GM21447 (cell line): ENCODE data around the gene KRTAP9-8.
"Not testable (repeated sequence)": the region's sequence is repeated elsewhere in the genome, so short reads cannot be mapped to it uniquely, and the experiment has no call there.

Experiments used
- ATAC-seq: cut with Tn5 transposase; IDR thresholded peaks from one replicate; pipeline ENCODE4 v1.9.1; 2021; ENCODE audit not compliant: unreplicated experiment

The KRTAP9-8 gene, protein sequence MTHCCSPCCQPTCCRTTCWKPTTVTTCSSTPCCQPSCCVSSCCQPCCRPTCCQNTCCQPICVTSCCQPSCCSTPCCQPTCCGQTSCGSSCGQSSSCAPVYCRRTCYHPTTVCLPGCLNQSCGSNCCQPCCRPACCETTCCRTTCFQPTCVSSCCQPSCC

DNA sequence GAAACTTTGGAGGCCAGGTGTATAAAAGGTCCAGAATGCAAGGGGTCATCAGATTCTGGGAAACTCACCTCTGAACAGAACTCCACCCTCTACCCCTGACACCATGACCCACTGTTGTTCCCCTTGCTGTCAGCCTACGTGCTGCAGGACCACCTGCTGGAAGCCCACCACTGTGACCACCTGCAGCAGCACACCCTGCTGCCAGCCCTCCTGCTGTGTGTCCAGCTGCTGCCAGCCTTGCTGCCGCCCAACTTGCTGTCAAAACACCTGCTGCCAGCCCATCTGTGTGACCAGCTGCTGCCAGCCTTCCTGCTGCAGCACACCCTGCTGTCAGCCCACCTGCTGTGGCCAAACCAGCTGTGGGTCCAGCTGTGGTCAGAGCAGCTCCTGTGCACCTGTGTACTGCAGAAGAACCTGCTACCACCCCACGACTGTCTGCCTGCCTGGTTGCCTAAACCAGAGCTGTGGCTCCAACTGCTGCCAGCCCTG, at the start of gene KRTAP9-8:
Gene KRTAP9-8, plus strand, starts transcription at position 51 of the 489 bp plus-strand sequence. Its CDS starts 53 bp downstream, at position 104.
- ATAC-seq: not testable (repeated sequence)

DNA sequence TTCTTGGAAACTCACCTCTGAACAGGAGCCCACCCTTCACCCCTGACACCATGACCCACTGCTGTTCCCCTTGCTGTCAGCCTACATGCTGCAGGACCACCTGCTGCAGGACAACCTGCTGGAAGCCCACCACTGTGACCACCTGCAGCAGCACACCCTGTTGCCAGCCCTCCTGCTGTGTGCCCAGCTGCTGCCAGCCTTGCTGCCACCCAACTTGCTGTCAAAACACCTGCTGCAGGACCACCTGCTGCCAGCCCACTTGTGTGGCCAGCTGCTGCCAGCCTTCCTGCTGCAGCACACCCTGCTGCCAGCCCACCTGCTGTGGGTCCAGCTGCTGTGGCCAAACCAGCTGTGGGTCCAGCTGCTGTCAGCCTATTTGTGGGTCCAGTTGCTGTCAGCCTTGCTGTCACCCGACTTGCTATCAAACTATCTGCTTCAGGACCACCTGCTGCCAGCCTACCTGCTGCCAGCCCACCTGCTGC, 47.9 kb upstream of the KRTAP9-8 start, which contains the start of gene KRTAP9-1:
Gene KRTAP9-1, plus strand, starts transcription at position 51 of the 482 bp plus-strand sequence. Its CDS starts 0 bp downstream, at position 51.
- ATAC-seq: not testable (repeated sequence)

DNA sequence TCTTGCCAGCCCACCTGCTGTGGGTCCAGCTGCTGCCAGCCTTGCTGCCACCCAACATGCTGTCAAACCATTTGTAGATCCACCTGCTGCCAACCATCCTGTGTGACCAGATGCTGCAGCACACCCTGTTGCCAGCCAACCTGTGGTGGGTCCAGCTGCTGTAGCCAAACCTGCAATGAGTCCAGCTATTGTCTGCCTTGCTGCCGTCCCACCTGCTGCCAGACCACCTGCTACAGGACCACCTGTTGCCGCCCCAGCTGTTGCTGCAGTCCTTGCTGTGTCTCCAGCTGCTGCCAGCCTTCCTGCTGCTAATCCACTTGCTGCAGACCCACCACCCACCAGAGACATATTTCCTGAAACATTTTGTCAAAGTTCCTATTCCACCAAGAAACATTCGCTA, 47.5 kb upstream of the KRTAP9-8 start:
- no peak for ATAC-seq

DNA sequence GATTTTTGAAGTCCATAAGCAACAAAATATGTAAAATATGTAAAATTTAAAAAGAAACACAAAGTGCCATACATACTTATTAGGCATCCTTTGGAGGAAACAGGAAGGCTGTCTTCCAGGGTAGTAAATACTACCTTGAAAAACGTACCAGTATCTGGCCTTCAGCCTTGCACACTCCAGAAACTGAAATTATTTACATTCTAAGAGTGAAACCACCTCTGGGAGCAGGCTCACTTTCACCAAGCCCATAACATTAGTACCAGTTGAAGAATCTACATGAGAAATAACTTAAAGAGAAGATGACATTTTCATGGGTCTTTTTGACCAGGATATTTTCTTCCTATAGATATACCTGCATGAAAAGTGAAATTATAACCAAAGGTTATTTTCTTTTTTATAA, 41.7 kb upstream of the KRTAP9-8 start:
- ATAC-seq: no peak

DNA sequence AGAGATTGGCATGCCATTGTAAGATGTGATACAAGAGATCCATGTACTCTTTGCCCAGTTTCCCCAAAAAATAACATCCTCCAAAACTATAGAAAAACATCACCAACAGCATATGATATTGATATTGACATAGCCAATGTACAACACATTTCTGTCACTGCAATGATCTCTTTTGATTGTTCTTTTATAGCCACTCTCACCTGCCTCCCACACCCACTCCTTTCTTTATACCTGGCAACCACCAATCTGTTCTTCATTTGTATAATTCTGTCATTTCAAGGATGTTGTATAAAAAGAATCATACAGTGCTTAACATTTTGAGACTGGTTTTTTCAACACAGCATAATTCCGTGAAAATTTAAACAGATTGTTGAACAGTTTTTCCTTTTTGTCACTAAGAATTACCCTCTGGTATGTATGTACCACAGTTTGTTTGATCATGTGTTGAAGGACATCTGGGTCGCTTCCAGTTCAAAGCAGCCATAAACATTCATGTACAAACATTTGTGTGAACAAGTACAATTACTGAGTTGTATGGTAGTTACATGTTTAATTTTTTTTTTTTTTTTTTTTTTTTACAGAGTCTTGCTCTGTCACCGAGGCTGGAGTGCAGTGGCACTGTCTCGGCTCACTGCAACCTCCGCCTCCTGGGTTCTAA, 38.2 kb upstream of the KRTAP9-8 start:
- no peak for ATAC-seq

DNA sequence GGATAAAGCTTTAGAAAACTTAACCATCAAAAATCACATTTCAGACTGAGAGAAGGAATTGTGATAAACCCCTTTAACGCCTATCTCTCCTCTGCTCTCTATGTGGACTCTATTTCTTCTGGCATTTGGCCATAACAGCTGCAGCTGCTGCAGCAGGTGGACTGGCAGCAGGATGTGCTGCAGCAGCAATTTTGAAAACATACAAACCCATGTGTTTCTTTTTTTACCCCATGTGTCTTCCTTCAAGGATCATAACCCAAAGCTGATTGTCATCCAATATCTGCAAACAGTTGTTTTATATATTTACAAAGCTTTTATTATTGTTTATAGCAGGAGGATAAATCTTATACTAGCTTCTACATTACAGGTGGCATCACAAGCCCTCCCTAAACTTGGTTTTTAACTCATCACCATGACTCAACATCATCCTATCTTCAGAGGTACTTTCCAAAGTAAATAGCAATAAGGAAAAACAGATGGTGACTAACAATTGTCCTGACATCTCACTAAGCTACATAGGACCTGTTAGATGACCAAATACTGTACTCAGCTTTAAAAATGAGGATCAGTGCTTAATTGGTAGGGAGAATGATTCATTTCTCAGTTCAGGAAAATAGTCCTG, 25.8 kb upstream of the KRTAP9-8 start:
- ATAC-seq: no peak

DNA sequence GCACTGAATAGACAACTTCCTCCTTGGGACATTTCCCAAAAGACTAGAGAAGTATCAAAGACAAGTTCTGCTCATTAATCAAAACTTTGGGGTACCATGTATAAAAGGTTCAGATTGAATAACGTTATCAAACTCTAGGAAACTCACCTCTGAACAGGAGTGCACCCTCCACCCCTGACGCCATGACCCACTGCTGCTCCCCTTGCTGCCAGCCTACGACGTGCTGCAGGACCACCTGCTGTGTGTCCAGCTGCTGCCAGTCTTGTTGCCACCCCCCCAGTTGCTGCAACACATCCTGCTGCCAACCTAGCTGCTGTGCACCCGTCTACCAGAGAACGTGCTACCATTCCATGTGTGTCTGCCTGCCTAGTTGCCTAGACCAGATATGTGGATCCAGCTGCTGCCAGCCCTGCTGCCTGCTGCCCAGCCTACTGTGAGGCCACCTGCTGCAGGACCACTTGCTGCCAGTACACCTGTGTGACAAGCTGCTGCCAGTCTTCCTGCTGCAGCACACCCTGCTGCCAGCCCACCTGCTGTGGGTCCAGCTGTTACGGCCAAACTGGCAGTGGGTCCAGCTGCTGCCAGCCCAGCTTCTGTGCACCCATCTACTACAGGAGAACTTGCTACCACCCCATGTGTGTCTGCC, 25.2 kb upstream of the KRTAP9-8 start:
- ATAC-seq: no peak

DNA sequence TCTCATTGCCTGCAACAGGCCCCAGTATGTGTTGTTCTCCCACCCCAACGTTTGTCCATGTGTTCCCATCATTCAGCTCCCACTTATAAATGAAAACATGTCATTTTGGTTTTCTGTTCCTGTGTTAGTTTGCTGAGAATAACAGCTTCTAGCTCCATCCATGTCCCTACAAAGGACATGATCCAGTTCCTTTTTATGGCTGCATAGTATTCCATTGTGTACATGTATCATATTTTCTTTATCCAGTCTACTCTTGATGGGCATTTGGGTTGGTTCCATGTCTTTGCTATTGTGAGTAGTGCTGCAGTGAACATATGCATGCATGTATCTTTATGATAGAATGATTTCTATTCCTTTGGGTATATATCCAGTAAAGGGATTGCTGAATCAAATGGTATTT, 22.1 kb upstream of the KRTAP9-8 start:
- ATAC-seq: no peak

DNA sequence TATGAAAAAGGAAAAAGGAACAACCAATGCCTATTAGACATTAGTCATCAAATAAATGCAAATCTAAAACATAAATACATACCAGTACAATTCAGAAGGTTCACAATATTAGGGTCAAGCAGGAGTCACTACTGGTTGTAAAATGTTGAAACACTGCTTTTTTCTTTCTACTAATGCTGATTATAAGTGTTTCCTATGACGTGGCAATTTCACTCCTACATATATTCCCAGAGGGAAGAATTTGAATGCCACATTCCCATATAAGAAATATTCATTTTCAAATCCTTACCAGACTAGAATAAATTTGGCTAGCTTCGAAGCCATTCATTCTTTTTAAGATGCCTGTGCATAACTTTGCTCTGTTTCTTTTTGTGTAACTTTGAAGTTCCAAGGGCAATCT, 14.0 kb upstream of the KRTAP9-8 start:
- no peak for ATAC-seq

DNA sequence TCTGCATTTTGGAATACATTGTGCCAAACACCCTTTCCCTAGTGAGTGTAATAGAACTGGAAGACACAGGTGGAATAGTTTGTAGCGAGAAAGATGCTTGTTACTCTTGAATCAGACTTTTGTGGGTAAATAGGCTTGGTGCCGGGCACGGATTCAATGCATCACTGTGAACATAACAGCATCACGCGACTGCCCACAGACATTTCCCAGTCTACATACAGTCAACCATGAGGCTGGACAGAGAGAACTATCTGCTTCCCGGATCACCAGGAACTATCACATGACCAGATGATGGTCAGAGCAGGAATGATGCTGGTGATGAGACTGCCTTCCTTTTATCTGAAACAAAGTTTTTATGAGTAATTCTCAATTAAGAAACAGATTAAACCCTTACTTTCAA, 11.7 kb upstream of the KRTAP9-8 start:
- ATAC-seq: no peak

DNA sequence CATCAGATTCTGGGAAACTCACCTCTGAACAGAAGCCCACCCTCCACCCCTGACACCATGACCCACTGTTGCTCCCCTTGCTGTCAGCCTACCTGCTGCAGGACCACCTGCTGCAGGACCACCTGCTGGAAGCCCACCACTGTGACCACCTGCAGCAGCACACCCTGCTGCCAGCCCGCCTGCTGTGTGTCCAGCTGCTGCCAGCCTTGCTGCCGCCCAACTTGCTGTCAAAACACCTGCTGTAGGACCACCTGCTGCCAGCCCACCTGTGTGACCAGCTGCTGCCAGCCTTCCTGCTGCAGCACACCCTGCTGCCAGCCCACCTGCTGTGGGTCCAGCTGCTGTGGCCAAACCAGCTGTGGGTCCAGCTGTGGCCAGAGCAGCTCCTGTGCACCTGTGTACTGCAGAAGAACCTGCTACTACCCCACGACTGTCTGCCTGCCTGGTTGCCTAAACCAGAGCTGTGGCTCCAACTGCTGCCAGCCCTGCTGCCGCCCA, 11.2 kb upstream of the KRTAP9-8 start, which contains the start of gene KRTAP9-2:
Gene KRTAP9-2, plus strand, starts transcription at position 51 of the 498 bp plus-strand sequence. Its CDS starts 7 bp downstream, at position 58.
- ATAC-seq: not testable (repeated sequence)

DNA sequence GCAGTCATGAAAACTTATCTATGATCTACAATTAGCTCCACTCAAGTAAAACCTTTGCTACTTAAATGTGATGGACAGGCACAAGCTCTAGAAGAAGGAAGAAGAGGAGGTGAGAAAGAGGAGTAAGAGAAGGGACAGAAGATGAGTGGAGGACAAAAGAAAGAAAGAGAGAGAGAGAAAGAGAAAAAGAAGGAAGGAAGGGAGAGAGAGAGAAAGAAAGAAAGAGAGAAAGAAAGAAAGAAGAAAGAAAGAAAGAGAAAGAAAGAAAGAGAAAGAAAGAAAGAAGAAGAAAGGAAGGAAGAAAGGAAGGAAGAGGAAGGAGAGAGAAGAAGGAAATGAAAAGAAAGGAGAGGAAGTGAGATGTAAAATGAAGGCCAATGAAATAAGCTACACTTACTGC, 7.7 kb upstream of the KRTAP9-8 start:
- ATAC-seq: no peak

DNA sequence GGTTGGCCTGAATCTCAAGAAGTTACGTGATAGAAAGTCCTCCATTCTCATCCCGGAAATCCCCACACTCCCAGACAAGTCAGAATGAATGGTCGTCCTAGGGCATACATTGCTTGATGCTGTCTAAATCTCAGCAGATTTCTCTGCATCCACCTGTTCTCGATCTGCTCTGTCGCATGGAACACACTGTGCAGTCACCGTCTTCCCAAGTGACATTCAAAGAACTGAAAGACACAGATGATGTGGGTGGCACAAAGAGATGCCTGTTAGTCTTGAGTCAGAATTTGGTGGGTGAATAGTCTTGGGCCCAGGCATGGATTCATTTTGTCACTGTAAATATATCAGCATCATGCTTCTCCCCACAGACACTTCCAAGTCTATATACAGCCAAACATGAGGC, 6.1 kb upstream of the KRTAP9-8 start:
- ATAC-seq: no peak

DNA sequence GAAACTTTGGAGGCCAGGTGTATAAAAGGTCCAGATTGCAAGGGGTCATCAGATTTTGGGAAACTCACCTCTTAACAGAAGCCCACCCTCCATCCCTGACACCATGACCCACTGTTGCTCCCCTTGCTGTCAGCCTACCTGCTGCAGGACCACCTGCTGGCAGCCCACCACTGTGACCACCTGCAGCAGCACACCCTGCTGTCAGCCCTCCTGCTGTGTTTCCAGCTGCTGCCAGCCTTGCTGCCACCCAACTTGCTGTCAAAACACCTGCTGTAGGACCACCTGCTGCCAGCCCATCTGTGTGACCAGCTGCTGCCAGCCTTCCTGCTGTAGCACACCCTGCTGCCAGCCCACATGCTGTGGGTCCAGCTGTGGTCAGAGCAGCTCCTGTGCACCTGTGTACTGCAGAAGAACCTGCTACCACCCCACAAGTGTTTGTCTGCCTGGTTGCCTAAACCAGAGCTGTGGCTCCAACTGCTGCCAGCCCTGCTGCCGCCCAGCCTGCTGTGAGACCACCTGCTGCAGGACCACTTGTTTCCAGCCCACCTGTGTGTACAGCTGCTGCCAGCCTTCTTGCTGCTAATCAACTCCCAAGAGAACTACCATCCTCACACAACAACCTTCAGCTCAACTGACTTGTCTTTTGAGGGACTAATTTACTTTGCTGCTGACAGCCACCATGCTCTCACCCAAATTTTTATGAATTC, 5.2 kb upstream of the KRTAP9-8 start, which contains the start of gene KRTAP9-3:
Gene KRTAP9-3, plus strand, starts transcription at position 51 of the 707 bp plus-strand sequence. Its CDS starts 53 bp downstream, at position 104.
- ATAC-seq: not testable (repeated sequence)

DNA sequence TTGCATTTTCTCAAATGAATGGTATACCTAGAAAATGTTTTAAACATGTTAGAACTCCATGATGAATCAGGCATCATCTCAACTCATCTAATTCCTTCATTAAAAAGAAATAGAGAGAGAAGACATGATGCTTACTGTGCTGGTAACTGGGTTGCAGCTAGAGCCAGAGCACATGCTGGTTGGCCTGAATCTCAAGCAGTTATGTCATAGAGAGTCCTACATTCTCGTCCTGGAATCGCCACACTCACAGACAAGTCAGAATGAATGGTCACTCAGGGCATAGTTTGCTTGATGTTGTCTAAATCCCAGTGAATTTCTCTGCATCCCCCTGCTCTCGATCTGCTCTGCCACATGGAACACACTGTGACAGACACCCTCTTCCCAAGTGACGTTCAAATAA, 683 bp upstream of the KRTAP9-8 start:
- ATAC-seq: not testable (repeated sequence)

DNA sequence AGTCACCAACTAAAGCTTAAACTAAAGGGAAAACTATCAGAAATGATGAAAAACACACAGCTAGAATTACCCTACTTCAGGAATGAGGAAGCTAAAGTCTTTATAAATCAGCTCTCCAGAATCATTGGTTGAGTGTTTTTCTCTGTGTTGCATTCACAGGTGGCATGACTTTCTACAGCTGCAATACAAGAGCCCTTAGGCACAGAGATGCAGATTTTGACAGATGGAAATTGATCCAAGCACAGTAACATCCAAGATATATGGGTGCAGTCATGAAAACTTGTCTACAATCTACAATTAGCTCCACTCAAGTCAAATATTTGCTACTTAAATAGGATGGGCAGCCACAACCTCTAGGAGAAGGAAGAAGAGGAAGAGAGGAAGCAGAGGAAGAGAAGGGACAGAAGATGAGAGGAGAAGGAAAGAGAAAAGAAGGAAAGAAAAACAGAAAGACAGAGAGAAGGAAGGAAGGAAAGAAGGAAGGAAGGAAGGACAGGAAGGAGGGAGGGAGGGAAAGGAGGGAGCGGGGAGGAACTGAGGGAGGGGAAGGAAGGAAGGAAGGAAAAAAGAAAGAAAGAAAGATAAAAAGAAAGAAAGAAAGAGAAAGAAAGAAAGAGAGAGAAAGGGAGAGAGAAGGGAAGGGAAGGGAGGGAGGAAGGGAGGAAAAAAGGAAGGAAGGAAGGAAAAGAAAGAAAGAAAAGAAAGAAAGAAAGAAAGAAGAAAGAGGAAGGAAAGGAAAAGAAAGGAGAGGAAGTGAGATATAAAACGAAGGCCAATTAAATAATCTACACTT, 9.4 kb downstream of the KRTAP9-8 start:
- not testable (repeated sequence) for ATAC-seq

DNA sequence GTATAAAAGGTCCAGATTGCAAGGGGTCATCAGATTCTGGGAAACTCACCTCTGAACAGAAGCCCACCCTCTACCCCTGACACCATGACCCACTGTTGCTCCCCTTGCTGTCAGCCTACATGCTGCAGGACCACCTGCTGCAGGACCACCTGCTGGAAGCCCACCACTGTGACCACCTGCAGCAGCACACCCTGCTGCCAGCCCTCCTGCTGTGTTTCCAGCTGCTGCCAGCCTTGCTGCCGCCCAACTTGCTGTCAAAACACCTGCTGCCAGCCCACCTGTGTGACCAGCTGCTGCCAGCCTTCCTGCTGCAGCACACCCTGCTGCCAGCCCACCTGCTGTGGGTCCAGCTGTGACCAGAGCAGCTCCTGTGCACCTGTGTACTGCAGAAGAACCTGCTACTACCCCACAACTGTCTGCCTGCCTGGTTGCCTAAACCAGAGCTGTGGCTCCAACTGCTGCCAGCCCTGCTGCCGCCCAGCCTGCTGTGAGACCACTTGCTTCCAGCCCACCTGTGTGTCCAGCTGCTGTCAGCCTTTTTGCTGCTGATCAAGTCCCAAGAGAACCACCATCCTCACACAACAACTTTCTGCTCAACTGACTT, 11.9 kb downstream of the KRTAP9-8 start, which contains the start of gene KRTAP9-4:
Gene KRTAP9-4, plus strand, starts transcription at position 51 of the 604 bp plus-strand sequence. Its CDS starts 34 bp downstream, at position 85.
- not testable (repeated sequence) for ATAC-seq

DNA sequence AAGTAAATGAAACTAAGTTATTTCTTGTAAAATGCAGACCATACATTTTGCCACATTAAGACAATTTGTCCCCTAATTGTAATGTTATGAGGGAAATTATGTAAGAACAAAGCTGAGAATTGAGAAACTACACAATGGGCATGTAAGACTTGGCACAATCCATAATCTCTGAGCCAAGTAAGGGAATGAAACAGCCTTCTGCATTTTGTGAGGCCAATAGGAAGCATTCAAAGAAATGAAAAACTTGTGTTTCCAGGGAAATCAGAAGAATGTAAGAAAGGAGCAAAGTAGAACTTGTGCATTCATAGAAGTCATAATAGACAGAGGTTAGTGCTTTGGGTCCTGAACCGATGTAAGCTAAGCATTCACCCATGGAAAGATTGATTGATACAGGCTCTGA, 13.5 kb downstream of the KRTAP9-8 start:
- ATAC-seq: no peak

DNA sequence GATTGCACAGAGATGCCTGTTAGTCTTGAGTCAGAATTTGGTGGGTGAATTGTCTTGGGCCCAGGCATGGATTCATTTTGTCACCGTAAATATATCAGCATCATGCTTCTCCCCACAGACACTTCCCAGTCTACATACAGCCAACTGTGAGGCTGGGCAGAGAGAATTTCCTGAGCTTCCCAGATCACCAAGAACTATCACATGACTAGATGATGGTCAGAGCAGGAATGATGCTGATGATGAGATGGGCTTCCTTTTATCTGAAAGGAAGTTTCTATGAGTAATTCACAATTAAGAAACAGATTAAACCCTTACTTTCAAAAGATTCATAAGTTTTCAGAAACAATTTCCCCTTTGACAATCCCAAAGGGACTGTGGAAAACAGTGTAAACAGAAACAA, 17.1 kb downstream of the KRTAP9-8 start:
- no peak for ATAC-seq
